H1 (cell line): ENCODE results near the gene TPPP2. TPM values are rescaled to one million over a fixed set of nuclear protein-coding genes. Genes with fewer than 3 reads are reported as not detected.

Experiments used
- BRCA1 ChIP-seq: IDR thresholded peaks from 2 replicates; pipeline ENCODE4 v1.6.1; 2012; ENCODE audit warnings: low read depth, low read length, improper control_type of control experiment
- CBX5 ChIP-seq: fragments of 300-800, 300-1000 bp; sonication (generic); IDR thresholded peaks from 2 replicates; pipeline ENCODE4 v1.7.1; 2016; ENCODE audit warnings: antibody characterized with exemption, low read length, low read depth
- CBX8 ChIP-seq: fragments of 300-800, 300-1000 bp; sonication (generic); IDR thresholded peaks from 2 replicates; pipeline ENCODE4 v1.7.1; 2016; ENCODE audit warnings: low read depth, low read length, borderline replicate concordance
- CHD1 ChIP-seq: IDR thresholded peaks from 2 replicates; pipeline ENCODE4 v1.6.1; 2012; ENCODE audit warnings: low read depth, low read length, improper control_type of control experiment
- CTBP2 ChIP-seq: IDR thresholded peaks from 2 replicates; pipeline ENCODE4 v1.7.0; 2011; ENCODE audit warnings: borderline replicate concordance, mild to moderate bottlenecking, moderate library complexity, mixed read lengths, low read length; ENCODE audit not compliant: insufficient read depth, insufficient read length
- KDM4A ChIP-seq: IDR thresholded peaks from one replicate; pipeline ENCODE4 v1.7.1; 2012; ENCODE audit warnings: low read depth, mild to moderate bottlenecking, moderate library complexity, low read length, inconsistent platforms; ENCODE audit not compliant: severe bottlenecking
- RXRA ChIP-seq: IDR thresholded peaks from 2 replicates; pipeline ENCODE4 v1.6.1; 2011; ENCODE audit warnings: low read depth, mild to moderate bottlenecking, low read length, moderate library complexity; ENCODE audit not compliant: insufficient read depth
- SP1 ChIP-seq: IDR thresholded peaks from 2 replicates; pipeline ENCODE4 v1.6.1; 2011; ENCODE audit warnings: low read depth, low read length
- SP4 ChIP-seq: IDR thresholded peaks from 2 replicates; pipeline ENCODE4 v1.6.1; 2012; ENCODE audit warnings: low read length, inconsistent platforms
- SUZ12 ChIP-seq: fragments of 200-600 bp; sonication (generic); IDR thresholded peaks from 2 replicates; pipeline ENCODE4 v1.6.1; 2012; ENCODE audit warnings: mild to moderate bottlenecking, inconsistent platforms, low read length, moderate library complexity, mixed read lengths
- TAF7 ChIP-seq: optimal IDR thresholded peaks from 2 replicates; pipeline ENCODE3; 2011; ENCODE audit warnings: low read depth, mild to moderate bottlenecking, inconsistent platforms, low read length, moderate library complexity, borderline replicate concordance
- TCF12 ChIP-seq: IDR thresholded peaks from 2 replicates; pipeline ENCODE4 v1.6.1; 2011; ENCODE audit warnings: low read depth, mild to moderate bottlenecking, low read length
- polyA plus RNA-seq, 7 experiments: library from polyadenylated mRNA; depleted of rRNA in 3 of 7; stranded (reverse) in 5 of 7; unstranded in 2 of 7; fragments of >200 nt in 5 of 7; fragments of 200-250 nt in 2 of 7; gene quantifications; 1 replicate in 5 of 7; 2 replicates in 1 of 7; 4 replicates in 1 of 7; pipeline versions ENCODE4 v1.2.1 to v1.2.3, GENCODE V29; 2011 to 2013; ENCODE audit warnings: missing spikeins in 2 of 7, mixed read lengths in 2 of 7
- total RNA-seq: library from RNA; stranded (reverse); fragmentation: NEBNext Ultra II Directional; extraction: Animal tissue kit (Norgen Biotek cat#: 25700); gene quantifications from 2 replicates; pipeline ENCODE4 v1.2.1, GENCODE V29; 2021
- TF ChIP-seq, protein P1 (sequence below): IDR thresholded peaks from 2 replicates; pipeline ENCODE4 v1.6.1; 2011; ENCODE audit warnings: low read length, improper control_type of control experiment
- TF ChIP-seq, protein P2 (sequence below): IDR thresholded peaks from 2 replicates; pipeline ENCODE4 v1.6.1; 2011; ENCODE audit warnings: low read depth, mild to moderate bottlenecking, low read length; ENCODE audit not compliant: insufficient read depth
- TF ChIP-seq, protein P3 (sequence below): IDR thresholded peaks from 2 replicates; pipeline ENCODE4 v1.6.1; 2012; ENCODE audit warnings: low read length, inconsistent platforms

The TPPP2 gene
- total and polyA plus RNA-seq, 2 of the 8 experiments (the other 6 are each of a cell fraction or from before 2014, with no cell fraction given), result not detected

DNA sequence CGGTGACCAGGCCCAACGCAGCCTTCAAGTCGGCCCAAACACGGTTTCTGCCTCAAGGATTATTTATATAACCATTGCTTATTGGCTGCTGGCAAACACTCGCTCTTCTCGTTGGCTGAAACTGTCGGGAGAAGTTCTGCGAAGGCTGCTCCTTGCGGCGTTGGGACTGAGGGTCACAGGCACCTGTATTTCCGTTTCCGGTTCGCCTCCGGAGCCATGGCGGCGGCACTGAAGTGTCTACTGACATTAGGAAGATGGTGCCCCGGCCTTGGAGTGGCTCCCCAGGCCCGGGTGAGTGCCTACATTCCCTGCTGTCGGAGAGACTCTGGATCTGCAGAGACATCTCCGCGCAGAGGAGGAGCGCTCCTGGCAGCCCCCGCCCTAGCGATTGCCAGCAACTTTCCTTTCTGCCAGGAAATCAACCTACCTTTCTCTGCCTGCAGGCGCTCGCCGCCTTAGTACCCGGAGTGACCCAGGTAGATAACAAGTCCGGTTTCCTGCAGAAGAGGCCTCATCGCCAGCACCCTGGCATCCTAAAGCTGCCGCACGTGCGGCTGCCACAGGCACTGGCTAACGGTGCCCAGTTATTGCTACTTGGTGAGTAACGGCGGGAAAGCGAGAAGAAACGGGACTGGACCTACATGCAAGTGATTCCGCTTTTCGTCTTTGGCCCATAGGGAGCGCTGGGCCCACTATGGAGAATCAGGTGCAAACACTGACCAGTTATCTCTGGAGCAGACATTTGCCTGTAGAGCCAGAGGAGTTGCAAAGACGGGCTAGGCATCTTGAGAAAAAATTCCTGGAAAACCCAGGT is 40.0 kb upstream of the TPPP2 start, which contains the start of gene METTL17 (continued):
- TF ChIP-seq, protein P1, sequence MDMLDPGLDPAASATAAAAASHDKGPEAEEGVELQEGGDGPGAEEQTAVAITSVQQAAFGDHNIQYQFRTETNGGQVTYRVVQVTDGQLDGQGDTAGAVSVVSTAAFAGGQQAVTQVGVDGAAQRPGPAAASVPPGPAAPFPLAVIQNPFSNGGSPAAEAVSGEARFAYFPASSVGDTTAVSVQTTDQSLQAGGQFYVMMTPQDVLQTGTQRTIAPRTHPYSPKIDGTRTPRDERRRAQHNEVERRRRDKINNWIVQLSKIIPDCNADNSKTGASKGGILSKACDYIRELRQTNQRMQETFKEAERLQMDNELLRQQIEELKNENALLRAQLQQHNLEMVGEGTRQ, result no peak
- no peak for TF ChIP-seq SUZ12
- TF ChIP-seq SP4, result no peak
- TF ChIP-seq BRCA1, result no peak
- TF ChIP-seq, protein P2, sequence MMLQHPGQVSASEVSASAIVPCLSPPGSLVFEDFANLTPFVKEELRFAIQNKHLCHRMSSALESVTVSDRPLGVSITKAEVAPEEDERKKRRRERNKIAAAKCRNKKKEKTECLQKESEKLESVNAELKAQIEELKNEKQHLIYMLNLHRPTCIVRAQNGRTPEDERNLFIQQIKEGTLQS, result no peak
- no peak for TF ChIP-seq CBX8
- no peak for TF ChIP-seq RXRA
- no peak for TF ChIP-seq CTBP2
- no peak for TF ChIP-seq CHD1
- TF ChIP-seq, protein P3, sequence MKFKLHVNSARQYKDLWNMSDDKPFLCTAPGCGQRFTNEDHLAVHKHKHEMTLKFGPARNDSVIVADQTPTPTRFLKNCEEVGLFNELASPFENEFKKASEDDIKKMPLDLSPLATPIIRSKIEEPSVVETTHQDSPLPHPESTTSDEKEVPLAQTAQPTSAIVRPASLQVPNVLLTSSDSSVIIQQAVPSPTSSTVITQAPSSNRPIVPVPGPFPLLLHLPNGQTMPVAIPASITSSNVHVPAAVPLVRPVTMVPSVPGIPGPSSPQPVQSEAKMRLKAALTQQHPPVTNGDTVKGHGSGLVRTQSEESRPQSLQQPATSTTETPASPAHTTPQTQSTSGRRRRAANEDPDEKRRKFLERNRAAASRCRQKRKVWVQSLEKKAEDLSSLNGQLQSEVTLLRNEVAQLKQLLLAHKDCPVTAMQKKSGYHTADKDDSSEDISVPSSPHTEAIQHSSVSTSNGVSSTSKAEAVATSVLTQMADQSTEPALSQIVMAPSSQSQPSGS, result no peak
- TF ChIP-seq KDM4A, result peak; percentile 82
- no peak for TF ChIP-seq CBX5
- no peak for TF ChIP-seq TCF12
- no peak for TF ChIP-seq TAF7
- TF ChIP-seq SP1, result peak; percentile 98
